ACHN (cell line): ENCODE results near the gene MUSTN1.

Experiments used
- DNase-seq: peaks from one replicate; pipeline ENCODE4 v3.0.0-alpha.2; 2015
- in situ Hi-C: cut with HindIII; loops from 2 replicates; pipeline ENCODE4 v1.10.0; 2017; ENCODE audit warnings: low sequenced_read_pairs, low pct_ligation_motif_present, low pct_unique_long_range_greater_than_20kb

The MUSTN1 gene

DNA sequence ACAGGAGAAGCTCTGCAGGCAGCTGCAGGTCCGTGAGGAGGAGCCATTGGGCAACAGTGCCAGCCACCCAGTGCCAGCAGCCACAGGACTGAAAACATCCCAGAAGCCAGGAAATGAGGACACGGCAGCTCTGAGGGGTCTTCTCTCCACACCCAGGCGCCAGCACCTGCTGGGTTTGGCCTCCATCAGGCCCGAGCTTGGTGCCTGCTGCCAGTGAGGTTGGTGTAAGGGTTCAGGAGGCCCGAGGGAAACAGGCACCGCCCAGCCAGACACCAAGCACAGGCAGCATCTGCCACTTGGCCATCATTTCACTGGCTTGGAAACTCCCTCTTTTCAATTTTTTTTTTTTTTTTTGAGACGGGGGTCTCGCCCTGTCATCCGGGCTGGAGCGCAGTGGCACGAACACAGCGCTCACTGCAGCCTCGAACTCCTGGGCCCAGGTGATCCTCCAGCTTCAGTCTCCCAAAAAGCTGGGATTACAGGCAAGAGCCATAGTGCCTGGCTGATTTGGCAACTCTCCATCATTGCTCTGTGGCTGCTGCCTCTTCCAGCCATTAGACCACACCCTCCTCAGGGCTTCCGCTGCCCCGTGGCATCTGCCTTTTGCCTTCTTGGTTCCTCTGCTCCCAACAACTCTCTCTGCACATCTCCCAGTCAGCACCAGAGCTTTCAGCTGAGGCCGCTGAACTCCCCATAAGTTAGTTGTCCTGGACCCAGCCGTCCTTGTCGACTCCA, 41.7 kb downstream of the MUSTN1 start:
- DNase-seq: no peak
- in situ Hi-C loops: no loop called here

DNA sequence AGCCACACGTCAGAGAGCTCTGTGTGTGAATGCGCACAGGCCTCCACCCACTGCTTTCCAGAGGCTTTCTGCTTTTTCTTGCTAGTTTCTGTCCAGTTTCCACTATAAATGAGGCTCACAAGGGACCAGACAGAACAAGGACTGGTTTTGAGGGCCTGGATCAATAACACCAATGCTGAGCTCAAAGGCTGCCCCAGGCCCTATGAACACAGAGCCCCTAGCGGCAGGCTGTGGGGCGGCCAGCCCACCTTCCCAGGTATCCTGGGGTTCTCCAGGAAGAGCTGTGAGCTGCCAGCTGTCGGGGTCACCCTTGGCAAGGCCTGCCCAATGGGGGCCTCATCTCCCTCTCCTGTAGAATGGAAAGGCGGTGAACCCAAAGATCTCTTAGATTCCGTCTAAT, 42.4 kb downstream of the MUSTN1 start:
- in situ Hi-C loops: no loop called here
- no peak for DNase-seq

DNA sequence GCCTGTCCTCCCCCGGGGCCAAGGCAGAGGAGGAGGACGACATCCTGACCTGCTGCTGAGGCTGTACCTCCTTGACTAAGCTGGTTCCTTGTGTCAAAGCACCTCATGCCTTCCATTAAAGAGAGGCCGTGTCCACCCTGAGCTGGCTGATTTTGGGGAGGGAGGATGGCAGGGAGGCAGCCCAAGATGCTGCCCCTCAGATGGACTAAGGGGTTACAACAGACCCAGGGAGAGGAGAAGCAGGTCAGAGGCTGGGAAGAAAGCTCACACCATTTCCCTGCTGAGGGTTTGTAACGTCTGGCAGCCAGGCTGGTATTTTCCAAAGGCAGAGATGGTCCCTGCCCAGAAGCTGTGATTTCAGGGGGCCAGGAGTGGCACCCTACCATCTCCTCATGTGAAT, 42.9 kb downstream of the MUSTN1 start:
- in situ Hi-C loops: no loop called here

DNA sequence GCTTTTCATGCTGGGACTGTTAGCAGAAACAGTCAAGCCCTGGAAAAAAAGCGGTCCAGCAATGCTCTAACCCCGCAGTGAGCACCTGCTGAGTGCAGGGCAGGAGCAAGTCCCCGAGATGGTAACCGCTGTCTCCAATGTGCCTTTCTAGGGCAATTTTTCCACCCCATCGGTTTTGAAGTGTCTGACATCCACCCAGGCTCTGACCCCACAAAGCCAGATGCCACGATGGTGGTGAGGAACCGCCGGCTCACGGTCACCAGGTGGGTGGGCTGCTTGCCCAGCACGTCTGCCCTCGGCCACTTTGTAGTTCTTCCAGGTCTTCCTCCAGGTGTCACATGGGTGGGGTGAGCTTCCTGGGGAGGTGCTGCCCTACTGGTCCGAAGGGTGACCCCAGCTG, 43.5 kb downstream of the MUSTN1 start:
- DNase-seq: no peak
- in situ Hi-C loops: no loop called here

More for the DNA sequence above, 42.9 kb downstream of the MUSTN1 start:
- DNase-seq: no peak

DNA sequence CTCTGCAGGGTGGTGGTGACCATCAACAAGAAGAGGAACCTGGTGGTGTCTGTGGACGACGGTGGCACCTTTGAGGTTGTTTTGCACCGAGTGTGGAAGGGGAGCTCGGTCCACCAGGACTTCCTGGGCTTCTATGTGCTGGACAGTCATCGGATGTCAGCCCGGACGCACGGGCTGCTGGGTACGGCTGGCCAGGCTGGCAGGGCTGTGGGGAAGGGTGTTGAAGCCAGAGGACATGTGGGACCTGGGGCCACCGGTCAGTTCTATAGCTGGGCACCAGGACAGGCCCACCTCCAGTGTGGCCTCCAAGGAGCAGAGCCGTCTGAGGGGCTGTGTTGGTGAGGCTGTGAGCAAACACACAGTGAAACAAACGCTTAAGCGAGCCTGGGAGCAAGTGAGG, 44.1 kb downstream of the MUSTN1 start:
- no peak for DNase-seq
- in situ Hi-C loops: no loop called here

DNA sequence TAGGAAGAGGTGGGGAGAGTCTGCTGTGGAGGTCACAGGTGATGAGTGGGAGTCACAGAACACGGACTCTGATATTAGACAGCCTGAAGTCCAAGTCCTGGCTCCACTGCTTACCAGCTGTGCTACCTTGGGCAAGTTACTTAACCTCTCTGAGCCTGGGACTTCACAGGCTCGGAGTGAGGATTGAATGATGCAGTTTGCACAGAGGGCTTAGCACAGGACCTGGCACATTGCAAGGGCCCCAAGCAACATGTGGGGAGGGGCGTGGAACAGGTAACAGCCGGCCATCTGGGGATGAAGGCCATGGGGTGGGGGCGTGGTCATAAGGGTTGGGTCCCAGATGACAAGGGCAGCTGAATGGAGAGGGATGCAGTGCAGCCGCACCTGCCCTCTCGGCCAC, 44.5 kb downstream of the MUSTN1 start:
- DNase-seq: no peak
- in situ Hi-C loops: no loop called here

DNA sequence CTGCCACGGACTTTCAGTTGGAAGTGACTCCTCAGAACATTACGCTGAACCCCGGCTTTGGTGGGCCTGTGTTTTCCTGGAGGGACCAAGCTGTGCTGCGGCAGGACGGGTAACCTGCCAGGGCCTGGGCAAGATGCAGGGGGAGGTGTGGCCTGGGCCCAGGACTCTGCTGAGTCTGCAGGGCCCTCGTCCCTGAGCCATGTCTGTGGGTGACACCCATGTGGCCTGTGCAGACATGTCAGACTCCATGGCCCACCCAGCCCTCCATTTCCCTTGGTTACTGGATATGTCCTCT, 45.1 kb downstream of the MUSTN1 start:
- in situ Hi-C loops: no loop called here
- no peak for DNase-seq

DNA sequence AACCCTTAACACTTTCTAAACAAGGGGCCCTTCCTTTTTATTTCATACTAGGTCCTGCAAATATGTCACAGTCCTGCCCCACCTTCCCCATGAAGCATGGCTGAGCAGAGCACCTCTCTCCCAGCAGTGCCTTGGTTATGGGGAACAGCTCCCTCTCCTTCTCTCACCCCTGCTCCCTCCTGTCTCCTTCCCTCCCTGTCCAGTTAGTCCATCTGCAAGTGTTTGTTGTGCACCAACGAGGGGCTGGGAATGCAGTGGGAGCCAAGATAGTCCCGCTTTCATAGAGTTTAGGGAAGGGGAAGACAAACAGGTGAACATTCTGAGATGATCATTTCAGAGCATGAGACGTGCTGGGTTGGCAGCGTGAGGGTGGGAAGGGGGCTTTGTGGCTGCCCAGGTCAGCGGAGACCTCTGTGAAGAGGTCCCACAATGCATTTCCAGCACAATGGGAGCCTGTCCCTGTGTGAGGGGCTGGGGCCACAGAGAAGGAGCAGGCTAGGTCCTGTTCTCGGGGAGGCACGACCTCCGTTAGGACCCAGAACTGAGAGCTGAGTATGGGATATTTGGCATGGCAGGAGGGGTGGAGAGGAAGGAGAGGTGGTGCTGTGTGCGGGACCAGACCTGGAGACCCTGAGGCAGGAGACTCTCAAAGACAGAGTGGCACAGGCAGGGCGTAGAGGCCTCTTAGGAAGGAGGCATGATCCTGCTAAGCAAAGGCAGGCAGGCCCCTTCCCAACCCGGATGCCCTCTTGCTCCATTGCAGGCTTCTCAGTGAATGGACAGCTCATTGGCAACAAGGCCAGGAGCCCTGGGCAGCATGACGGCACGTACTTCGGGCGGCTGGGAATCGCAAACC, 45.7 kb downstream of the MUSTN1 start:
- no peak for DNase-seq
- in situ Hi-C loops: no loop called here

DNA sequence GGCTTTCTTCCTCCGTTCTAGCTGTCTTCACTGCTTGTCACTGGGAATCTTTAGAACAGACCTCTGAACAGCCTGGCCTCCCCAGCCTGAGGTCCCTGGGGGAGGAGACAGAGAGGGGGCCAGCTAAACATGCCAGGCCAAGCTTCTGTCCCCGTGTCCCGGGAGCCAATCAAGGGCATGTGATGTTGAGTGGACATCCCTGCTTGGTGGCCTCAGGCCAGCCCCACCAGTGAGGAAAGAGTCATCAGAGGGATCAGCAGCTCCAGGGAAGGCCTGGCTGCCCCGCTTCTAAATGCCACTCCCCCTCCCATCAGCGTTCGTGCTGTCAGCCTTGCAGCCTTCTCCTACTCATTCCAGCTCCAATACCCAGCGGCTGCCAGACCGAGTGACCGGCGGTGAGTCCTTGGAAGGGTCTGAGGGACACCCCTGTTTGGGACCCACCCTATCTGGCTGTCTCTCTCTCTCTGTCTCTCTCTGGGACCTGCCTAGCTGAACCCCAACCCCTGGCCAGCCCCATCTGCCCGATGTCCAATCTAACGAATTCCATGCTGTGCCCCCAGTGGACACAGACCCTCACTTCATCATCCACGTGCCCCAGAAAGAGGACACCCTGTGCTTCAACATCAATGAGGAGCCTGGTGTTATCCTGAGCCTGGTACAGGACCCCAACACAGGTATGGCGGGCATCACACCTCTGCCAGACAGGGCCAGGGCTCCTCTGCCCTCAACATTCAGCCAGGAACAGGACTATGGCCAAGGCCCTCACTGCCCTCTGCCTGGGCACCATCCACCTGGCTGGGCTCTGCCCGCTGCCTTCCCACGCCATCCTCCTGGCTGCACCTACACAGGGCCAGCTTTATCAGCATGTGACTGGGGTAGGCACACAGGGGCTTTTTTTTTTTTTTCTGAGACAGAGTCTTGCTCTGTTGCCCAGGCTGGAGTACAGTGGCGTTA, 46.9 kb downstream of the MUSTN1 start:
- DNase-seq: no peak
- in situ Hi-C loops: no loop called here

DNA sequence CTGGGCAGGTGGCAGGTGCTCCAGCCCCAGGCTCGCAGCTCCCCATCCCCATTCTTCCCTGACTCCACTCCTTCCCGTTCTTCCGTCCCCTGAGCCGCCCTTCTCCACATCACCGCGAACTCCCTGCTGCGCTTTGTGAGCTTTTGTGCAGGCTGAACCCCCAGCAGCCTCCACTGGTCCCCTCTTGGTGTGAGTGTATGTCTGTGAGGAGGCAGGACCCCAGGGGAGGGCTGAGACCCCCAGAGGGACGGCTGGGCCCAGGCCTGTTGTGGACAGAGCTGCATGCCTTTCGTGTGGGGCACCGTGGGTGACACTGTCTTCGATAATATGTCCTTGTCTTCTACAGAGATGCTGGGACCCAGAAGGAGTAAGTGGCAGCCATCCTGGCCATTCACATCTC, 47.6 kb downstream of the MUSTN1 start:
- no peak for DNase-seq
- in situ Hi-C loops: no loop called here

DNA sequence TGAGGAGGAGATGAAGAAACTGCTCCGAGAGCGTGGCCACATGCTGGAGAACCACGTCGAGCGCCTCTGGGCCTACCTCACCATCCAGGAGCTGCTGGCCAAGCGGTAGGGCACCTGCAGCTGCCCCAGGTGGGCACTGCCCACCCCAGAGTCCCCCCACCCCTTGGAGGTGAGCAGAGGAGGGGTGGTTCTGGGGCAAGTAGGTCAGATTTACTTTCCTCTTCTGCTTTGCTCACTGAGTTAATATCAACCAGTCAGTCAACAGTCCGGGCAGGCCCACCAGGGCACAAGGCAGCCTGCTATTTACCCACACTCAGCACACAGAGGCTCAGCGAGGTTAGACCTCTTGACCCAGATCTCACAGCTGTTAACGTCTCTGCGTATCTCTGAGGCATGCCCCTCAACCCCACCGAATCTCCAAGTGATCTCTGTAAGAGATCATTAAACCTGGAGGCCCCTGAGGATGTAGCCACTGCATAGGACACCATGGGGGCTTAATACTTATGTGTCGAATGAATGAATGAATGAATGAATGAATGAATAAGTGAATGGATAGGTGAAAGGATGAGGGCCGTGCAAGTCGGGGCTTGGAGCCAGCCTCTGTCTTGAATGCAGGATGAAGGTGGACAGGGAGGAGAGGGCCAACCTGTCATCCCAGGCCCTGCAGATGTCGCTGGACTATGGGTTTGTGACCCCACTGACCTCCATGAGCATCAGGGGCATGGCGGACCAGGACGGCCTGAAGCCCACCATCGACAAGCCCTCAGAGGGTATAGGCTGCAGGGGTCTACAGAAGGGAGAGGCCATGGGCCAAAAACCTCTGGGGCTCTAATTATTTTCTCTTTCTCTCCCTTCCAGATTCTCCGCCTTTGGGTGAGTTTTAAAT, 48.2 kb downstream of the MUSTN1 start:
- no peak for DNase-seq
- in situ Hi-C loops: no loop called here

DNA sequence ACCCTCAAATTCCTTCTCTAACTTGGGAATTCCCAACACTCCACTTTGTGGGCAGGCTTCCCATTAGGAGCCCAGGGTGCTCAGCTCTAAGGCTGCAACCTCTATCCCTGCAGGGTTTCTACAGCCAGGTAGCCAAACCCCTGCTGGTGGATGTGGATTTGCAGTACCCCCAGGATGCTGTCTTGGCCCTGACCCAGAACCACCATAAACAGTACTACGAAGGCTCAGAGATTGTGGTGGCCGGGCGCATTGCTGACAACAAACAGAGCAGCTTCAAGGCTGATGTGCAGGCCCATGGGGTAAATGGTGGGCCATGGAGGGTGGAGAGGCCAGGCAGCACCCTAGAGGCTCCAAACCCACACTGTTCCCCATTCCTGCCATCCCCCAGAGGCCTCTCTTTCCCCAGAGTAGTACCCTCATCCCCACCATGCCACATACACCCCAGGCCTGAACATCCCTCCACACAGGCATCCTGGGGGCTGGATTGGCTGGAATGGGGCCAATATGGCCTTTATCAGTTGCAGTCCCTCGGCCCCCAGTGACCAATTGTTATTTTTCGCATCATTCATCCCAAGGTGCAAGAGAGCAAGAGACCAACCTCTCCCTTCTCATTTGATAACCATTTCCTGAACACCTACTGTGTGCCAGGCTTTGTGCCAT, 49.8 kb downstream of the MUSTN1 start:
- DNase-seq: no peak
- in situ Hi-C loops: no loop called here

DNA sequence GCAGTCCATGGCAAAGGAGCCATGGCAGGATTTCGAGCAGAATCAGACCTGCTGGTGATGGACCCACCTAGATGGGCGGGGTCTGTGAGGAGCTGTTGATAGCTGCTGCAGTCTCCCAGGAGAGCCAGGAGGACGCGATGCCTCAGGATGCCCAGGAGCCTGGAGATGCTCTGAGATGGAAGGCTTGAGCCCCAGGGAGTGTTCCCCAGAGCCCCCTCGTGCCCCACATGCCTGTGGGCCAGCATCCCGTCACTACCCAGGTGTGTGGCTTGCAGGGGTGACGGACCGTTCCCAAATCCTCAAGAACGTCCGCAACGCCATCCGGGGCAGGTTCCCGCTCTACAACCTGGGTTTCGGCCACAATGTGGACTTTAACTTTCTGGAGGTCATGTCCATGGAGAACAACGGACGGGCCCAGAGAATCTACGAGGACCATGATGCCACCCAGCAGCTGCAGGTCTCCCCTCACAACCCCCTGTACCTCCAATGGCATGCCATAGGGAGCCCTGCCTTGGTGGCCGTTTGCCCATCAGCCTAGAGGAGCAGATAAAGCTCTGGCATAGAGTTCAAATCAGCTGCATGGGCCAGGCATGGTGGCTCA, 50.7 kb downstream of the MUSTN1 start:
- no peak for DNase-seq
- in situ Hi-C loops: no loop called here

DNA sequence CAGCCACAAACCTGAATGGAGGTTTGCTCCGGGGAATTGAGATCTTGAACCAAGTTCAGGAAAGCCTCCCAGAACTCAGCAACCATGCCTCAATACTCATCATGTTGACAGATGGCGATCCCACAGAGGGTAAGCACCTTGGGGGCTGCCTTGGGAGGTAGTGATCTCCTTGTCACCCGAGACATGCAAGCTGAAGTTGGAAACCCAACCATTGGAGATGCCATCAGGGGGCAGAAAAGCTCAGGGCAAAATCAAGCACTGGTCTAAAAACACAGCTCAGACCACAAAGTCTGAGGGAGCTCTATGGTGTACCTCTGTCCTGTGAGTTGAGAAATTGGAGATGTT, 51.6 kb downstream of the MUSTN1 start:
- DNase-seq: no peak
- in situ Hi-C loops: no loop called here
